Stimulated activated CD4-positive, alpha-beta T cell treated with anti-CD3 and anti-CD28 coated beads, TNF-alpha, amount 100 ng/mL, for 24 hours (primary cell): ENCODE results near the gene TSPY9.
"Not testable (repeated sequence)": the region's sequence is repeated elsewhere in the genome, so short reads cannot be mapped to it uniquely, and the experiment has no call there.

ENCODE experiments used
- DNase-seq, 3 experiments: peaks; one replicate each; pipeline ENCODE4 v3.0.0-alpha.2; 2020; ENCODE audit warnings: low read depth in 3 of 3

Gene TSPY9, protein sequence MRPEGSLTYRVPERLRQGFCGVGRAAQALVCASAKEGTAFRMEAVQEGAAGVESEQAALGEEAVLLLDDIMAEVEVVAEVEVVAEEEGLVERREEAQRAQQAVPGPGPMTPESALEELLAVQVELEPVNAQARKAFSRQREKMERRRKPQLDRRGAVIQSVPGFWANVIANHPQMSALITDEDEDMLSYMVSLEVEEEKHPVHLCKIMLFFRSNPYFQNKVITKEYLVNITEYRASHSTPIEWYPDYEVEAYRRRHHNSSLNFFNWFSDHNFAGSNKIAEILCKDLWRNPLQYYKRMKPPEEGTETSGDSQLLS

GRCh38 chrY:9486967-9487366 lies at the start of gene TSPY9:
TSS of gene TSPY9 (plus strand) at chrY:9487267. CDS start at chrY:9487313, 46 bp downstream.
- not testable (repeated sequence) for DNase-seq

GRCh38 chrY:9466655-9467054 lies 20.4 kb upstream of the TSPY9 start, which contains the start of gene TSPY1:
TSS of gene TSPY1 (plus strand) at chrY:9466955. CDS start at chrY:9467001, 46 bp downstream.
- not testable (repeated sequence) for DNase-seq

- DNase-seq, result not testable (repeated sequence)
Observed at GRCh38 chrY:9504396-9504795, 17.3 kb downstream of the TSPY9 start.

DNA sequence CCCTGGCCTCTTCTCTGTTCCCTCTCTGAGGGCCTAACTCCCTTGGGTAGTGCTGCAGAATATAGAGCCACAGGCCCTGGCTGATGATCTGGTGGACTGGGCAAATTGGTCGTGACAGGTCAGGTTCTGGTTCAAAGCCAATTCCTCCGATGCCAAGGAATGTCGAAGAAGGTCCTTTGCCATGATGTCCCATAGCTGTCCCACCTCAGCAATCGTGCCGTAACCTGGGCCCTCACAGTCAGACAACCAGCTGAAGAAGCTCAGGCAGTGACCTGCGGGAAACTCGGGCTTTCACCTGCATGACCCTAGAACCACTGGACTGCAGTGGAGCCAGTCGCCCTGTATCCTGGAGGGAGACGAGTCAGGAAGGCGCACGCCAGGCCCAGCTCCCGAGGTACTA lies 29.2 kb downstream of the TSPY9 start:
- not testable (repeated sequence) for DNase-seq

DNA sequence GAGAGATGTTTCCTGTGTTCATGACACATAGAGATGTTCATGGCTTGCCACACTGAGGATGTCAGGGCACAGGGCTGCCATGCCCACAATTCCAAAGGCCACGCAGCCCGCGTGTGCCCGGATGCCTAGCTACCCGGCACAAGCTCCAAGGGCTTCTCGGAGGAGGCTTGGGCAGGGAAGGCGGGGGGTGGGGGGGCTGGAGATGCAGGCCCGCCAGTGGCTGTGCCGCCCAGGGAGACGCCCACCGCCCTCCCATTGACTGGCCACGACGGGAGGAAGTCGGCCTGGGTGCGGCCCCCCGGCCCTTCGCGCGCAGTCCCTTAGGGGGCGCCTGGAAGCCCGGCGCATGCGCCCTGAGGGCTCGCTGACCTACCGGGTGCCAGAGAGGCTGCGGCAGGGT lies 40.5 kb downstream of the TSPY9 start, which contains the start of gene TSPY10:
TSS of gene TSPY10 (plus strand) at position 301 of the 400 bp plus-strand sequence. CDS start at position 347, 46 bp downstream.
- DNase-seq, result not testable (repeated sequence)
